Measurements from ENCODE around the gene C9orf152.
"Not testable (repeated sequence)": the region's sequence is repeated elsewhere in the genome, so short reads cannot be mapped to it uniquely, and the experiment has no call there.

Gene C9orf152

DNA sequence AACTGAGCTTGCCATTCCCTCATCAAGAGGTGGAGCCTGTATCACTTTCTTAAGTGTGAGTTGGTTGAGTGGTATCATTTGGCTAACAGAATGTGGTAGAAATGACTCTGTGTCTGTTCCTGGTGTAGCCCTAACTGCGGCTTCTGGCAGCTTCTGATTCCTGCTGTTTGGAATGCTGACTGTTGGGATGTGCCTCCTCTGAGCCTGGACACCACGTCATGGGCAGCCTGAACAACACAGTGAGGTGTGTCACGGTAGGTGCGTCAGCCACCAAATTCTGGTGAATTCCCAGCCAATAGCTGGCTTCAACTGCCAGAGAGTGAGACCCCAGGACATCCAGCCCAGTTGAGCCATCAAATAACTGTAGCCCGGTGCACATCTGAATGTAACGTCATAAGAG, 6.1 kb upstream of the C9orf152 start:
- DNase-seq, result no peak

DNA sequence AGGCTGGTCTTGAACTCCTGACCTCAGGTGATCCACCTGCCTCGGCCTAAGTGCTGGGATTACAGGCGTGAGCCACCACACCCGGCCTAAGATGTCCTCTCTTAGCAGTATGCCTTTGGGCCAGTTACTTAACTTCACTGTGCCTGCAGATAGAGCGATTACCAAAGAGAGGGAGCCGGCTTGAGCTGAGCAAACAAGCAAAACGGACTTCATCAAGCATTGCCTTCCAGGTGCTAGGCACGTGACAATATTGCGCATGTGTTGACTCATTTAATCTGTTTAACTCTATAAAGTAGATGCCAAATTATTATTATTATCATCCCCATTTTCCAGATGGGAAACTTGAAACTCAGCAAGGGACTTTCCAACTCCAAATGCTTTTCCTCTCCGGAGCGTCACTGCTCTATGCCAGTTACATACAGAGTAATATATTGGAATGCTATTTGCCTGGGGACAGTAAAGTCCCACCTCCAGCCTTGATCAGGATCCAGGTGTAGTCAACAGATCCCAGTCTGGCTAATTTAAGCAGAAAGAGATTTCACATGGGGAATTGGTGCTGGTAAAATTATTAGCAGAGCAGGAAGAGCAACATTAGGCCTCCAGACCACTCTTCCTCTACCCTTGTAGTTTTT, 5.6 kb upstream of the C9orf152 start:
- no peak for DNase-seq

DNA sequence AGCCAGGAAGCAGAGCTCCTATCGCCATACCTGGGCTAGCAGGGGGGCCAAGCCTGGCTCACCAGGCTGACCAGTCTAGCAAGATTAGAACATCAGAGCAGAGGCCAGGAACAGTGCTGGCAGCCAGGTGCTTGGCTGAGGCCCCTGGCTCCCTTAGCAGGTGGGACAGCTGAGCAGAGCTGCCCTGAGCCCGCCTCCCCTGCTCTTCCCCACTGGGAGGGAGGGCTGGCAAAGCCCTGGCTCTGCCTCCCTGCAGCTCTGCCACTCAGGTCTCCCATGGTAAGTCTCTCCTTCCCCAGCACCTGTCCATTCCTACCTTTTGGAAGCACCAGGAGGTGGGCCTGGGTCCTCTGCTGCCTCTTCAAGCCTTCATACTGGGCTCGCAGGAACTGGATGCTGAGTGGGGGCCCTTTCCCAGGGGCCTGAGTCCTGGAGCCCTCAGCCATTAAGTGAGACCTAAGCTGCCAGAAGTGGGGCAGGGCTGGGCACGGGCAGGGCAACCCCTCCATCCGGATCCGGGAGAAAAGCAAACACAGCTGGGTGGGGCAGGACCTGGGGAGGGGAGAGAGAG, 803 bp downstream of the C9orf152 start:
- no peak for DNase-seq

DNA sequence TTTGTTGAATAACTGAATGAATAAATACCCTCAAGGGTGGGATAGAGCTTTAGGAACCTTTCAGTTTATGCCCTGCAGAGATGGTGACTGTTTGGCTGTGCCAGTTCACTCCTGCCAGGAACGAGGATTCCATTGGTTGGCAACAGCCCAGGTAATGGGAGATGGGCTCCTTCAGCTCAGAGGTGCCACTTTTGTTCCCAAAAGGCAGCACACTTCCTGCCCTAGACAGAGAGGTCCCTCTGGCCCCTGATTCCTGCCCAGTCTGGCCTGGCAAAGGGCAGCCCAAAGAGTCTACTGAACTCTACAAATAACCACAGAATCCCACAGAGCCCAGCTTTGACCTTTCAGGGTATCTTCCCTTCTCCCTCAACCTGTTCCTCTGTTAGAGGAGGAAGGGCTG, 1.6 kb downstream of the C9orf152 start:
- DNase-seq, result no peak

DNA sequence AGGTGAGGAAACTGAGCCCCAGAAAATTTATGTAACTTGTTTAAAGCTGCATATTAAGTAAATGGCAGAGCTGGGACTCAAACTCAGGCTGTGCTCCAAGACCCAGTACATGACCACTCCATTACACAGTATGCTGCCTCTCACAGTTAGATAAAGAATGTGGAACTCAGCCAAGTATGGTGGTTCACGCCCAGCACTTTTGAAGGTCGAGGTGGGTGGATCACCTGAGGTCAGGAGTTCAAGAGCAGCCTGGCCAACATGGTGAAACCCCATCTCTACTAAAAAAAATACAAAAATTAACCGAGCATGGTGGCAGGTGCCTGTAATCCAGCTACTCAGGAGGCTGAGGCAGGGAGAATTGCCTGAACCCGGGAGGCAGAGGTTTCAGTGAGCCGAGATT, 2.3 kb downstream of the C9orf152 start:
- DNase-seq, result not testable (repeated sequence)

DNA sequence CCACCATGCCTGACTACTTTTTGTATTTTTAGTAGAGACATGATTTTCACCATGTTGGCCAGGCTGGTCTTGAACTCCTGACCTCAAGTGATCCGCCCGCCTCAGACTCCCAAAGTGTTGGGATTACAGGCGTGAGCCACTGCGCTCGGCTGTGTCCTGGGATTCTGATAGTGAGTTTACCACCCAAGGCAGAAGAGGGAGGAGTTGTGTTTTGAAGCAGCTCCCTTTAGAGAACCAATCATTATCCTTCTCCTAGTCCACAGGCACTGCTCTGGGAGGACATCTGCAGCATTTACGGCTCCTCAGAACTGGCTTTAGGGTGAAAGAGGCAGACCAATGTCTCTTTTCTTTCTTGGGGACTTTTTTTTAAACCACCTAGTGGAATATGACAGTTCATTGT, 5.7 kb downstream of the C9orf152 start:
- DNase-seq, result no peak

DNA sequence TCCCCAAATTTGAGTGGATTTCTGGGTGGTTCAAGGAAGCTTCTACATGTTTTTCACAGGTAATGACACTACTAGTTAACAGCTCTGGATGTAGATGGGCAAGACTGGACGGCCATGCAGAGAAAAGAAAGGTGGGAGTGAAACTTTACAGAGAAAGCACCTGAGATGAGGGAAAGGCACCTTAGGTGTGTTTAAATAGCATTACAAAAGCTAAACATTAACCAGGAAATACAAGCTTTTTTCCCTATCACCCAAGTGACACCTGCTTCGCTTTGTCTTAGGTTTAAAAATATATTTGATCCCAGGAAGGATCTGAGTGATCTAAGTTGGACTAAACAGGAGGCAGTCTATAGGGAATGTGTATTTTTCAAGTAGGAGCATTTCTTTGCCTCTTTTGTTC, 8.3 kb downstream of the C9orf152 start:
- no peak for DNase-seq

DNA sequence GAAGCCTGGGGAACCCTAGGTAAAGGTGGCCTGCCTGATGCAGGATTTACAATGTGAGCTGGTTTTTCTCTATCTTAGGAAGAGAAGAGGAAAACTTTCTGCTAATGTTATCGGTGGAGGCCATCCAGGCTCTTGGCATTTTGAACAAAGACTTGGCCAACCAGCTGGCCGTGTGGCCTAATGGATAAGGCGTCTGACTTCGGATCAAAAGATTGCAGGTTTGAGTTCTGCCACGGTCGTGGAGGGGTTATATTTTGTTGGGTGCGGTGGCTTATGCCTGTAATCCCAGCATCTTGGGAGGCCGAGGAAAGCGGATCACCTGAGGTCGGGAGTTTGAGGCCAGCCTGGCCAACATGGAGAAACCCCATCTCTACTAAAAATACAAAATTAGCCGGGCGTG, 9.6 kb downstream of the C9orf152 start:
- no peak for DNase-seq

DNA sequence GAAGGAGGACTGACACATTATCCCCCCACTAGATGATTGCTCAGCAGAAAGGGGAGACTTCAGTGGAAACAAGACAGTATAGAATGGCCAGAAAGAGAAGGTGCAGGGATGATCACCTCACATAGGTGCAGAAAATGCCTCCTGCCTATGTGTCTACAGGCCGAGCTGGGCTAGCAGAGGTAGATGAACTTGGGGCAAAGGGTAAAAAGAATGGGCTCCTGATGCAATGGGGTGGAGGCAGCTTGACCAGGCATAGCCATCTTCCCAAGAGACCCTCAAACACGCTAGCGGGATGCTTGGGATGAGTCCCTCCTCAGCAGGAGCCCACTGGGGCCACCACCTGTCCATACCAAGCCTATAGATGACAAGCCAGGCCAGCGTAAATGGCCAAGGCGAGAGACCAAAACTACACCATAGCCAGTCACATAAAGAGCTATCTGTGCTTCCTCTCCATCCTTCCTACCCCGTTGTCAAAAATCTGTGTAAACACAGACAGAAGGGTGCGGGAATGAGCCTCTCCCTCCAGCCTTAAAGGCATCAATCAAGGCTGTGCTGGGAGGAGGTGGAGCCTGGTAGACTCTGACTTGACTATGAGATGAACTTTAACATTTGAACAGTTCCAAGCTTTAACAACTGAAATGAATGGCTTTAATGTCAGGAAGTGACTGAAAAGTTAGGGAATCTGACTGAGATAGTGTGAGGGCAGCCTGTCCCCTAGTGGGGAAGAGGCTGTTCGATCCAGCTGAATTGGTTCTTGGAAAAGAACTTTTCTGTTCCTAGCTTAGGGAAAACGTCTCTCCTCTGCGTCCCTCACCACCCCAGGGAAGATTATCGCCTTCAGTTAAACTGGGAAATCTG, 10.4 kb downstream of the C9orf152 start:
- no peak for DNase-seq

DNA sequence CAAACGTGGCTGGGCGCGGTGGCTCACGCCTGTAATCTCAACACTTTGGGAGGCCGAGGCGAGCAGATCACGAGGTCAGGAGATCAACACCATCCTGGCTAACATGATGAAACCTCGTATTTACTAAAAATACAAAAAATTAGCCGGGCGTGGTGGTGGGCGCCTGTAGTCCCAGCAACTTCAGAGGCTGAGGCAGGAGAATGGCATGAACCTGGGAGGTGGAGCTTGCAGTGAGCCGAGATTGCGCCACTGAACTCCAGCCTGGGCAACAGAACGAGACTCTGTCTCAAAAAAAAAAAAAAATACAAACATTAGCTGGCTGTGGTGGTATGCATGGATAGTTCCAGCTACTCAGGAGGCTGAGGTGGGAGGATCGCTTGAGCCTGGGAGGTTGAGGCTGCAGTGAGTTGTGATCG, 11.9 kb downstream of the C9orf152 start:
- DNase-seq, result not testable (repeated sequence)

DNA sequence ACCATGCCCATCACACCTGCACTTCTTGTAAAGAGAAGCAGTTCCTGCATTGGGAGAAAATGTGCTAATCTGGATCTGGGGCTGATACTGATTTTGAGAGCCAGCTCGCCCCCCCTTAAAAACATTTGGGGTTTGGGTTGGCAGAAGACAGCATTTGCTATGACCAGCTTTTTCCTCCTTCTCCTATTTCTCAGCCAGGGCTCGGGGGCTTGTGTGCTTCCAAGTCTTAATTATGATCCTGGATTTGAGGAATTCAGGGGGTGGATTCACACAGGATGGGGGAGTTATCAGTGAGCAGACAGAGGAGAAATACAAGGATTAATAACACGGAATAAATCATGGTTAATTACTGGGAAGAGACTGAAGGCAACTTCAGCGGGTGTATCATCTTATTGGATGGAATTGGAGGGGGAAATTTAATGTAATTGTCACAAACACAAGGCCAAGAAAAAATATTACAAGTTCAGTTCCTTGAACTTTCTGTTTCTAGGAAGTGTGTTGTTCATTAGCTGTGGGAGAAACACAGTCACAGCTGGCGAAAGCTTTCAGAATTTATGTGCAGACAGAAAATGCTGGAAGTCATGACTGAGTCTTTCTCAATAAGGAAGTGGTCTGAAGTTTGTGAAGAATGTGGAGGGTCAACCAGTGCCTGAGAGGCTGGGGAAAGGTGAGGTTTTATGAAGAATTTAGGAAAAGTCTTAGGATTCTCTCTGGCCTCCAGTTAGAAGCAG, 15.3 kb downstream of the C9orf152 start:
- DNase-seq, result no peak

DNA sequence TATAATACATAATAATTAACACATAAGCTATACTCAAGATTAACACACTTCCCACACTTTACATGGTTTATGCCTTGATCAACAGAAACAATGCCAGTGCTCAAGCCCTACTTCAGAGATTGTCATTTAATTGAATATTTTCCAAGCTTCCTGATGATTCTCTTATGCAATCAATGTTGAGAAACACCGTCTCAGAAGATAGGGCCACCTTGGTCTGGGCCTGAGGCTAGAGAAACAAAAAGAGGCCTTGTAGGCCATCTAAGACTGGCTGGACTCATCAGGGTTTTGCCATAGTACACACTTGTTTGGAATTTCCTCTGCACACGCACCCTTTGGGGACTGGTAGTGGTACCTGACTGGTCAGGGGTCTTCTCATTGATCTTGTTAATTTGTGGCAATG, 16.3 kb downstream of the C9orf152 start:
- DNase-seq, result no peak

DNA sequence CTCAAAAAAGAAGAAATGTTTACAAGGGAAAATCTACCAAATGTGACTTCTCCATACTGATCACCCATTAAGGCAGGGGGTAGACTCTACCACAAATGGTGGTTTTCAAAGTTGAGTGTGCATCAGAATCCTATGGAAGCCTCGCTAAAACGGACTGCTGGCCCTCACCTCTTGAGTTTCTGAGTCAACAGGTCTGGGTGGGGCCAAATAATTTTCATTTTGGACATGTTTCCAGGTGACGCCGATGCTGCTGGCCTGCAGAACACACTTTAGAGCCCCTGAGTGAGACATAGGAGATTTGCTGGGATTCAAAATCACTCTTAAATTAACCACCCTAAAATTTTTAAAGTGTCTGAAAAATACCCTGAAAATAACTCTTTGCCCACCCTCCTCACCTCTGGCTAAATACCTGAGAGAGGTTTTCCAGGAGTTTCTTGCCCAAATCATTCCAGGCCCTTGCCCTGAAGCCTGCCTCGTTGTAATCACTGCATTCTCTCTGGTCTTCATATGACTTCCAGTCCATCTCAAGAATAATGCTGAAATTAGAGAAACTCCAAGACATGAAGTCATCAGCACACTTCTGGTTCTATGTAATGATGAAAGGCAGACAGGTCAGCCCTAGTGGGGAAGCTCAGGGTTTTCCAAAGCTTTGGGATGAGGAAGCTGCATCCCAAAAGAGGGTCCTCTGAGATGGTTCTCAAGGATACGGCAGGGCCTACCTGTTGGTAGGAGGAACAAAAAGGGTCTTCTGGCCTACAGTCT, 18.2 kb downstream of the C9orf152 start:
- no peak for DNase-seq

DNA sequence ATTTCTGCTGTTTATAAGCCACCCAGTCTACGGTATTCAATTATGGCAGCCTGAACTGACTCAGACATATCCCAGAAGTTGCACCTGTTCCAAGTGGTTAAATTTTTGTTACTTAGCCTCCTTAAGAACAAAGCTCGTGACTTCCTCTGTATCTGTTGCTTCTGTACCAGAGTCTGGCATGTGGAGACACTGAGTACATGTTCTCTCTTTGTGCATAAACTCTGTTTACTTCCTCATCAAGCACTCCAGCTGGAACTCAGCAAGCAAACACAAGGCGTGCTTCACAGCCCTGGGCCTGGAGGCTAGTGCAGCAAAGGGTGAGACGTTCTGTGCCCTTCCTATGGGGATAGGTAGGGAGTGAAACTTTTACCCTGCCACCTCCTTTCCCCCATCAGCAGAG, 19.0 kb downstream of the C9orf152 start:
- DNase-seq, result peak; percentile 71

DNA sequence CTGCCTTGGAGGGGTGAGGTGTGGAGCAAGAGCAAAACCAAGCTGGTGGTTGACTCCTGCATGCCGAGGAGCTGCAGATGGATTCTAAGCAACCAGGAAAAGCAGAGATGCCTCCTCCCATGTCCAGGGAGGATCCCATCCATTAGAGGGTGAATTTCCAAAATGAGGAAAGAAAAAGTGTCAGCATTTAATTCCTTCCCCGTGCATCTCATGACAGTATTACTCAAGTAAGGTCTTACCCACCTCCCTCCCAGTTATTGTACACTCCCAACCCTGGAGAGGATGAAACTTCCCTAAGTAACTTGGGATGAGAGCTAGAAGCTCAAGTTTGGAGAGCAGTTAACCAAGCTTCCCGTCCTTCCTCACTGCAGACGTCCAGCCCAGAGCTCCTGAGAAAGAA, 19.9 kb downstream of the C9orf152 start:
- DNase-seq, result no peak

DNA sequence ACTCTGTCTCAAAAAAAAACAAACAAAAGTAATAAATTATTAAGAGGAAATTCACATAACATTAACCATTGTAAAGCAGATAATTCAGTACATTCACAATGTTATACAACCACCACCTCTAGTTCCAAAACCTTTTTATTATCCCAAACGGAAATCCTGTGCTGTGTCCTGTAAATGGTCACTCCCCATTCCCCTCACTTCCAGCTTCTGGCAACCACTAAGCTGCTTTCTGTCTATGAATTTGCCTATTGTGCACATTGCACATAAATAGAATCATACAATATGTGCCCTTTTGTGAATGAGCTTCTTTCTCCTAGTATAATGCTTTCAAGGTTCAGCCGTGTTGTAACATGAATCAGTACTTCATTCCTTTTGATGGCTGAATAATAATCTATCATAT, 20.8 kb downstream of the C9orf152 start:
- DNase-seq, result no peak

DNA sequence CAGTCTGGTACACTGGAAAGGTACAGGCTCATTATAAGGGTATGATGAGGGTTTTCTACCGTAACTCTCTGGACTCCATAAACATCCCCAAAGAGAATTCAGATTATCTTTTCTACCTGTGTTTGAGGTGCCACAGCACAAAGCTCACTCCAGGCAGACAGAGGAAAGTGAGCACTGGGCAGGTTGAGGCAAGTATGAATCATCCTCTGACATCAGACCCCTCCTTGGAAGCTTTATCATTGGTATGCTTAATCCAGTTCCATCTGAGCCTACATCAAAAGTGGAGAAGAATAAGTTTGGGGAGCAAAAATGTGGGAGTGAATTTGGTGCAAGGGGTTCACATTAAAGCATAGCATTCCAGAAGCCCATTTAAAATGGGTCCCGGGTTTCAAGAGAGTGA, 21.7 kb downstream of the C9orf152 start:
- DNase-seq, result no peak

DNA sequence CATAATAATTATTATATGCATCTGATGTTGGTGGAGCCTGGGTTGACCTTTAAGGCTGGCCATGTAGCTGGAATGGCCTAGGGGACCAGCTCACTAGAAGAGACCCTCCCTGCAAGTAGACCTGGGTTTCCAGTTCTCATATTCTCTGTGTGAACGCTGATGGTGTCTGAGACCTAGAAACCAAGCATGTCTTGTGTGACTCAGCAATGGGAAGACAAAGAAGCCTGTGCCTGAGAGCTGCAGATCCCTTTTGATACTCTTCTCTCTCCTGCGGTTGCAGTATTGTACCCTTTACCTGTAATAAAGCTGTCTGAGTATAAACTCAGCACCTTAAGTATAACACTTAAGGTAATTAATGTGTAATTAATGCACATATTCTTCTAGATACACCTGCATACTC, 22.2 kb downstream of the C9orf152 start:
- DNase-seq, result no peak

DNA sequence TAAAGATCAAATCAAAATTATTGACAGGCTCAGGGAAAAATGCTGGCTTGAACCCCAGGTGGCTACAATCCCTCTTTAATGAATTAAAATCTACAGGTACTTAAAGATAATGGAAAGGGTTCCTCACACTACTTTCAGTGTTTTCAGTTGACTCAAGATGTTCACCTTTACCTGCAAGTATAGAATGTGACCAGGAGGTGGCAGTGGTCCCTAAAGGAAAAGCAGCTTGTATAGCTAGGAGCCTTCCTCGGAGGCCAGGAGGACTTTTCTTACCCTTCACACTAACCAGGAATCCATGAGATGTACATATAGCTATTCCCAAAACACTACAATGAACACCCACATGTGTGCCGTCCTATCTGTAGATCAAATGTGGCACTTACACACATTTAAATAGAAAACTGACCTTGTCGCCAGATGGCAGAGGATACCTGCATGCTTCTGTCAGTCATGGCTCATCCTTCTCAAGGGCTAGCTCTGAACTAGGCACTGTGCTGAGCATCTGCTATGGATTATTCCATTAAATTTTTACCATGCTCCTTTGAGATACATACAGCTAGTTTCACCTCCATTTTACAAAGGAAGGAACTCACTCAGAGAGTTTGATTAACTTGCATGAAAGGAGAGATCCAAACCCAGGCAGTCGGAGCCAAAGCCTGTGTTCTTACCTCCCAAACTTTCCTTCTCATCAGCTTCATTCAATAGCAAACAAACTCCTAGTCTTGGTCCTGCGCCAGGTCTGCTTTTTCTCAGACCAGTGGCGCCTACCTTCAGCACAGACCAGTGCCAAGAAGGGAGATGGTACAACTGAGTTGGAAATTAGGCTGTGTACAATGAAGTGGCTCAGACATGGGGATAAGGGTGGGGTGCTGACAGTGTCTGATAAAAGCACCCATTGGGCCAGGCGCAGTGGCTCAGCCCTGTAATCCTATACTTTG, 24.5 kb downstream of the C9orf152 start:
- peak; percentile 61 for DNase-seq

DNA sequence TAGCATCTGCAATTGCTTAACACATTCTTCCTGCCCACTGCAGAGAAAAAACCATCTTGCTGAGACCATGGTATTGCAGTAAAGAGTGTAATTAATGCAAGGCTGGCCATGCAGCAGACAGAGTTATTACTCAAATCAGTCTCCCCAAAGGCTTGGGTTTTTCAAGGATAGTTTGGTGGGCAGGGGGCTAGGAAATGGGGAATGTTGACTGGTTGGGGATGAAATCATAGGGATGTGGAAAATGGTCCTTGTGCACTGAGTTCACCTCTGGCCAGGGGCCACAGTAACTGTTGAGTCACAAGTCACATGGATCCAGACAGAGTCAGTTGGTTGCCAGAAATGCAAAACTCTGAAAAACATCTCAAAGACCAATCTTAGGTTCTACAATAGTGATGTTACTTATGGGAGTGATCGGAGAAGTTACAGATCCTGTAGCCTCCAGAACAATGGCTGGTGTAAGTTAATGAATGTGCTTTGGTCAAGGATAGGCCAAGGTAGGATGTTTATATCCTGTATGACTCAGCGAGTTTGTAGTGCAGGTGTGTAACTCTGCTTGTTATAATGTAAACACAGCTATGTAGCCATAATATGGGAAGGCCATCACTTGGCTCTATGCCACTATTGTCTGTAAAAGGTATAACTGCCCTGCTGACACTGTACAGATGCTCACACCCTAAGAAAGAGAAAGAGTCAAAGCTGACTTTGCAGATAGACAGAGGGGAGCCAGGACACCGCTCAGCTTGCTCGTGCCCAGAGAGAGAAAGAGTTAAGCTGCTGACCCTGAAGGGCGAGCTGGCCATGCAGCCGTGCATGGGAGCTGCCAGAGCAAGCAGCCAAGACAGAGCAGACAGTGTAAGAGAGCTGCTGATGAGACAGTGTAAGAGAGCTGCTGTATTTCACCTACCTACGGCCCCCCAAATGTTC, 27.2 kb downstream of the C9orf152 start:
- DNase-seq, result no peak

DNA sequence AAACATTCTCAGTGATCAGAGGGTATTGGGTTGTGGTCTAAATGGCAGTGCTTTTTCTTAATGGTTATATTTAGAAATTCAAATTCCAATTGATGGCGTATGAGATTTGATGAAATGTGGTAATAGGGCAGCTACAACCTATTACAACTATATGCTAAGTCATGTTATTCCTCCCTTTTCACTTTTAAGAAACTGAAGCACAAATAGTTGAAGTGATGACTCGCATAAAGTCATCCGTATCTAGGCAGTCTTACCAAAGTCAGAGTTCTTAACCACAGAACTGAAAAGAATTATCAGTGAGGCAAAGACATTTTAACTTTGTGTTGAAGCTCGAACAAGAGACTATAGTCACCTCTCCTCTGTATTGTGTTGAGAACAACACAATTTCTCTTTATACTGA, 28.2 kb downstream of the C9orf152 start:
- no peak for DNase-seq

All from NCI-H774 (cell line).